ENCODE data around the gene PLCL2. TPM values are rescaled to one million over a fixed set of nuclear protein-coding genes. Genes with fewer than 3 reads are reported as not detected.
A peak's percentile ranks its signal among the peaks of the same experiment; 100 is the strongest.
"Not testable (repeated sequence)": the region's sequence is repeated elsewhere in the genome, so short reads cannot be mapped to it uniquely, and the experiment has no call there.

Gene PLCL2
- total and polyA plus RNA-seq, 7 donors: 4.2 to 32.7 (median 21.9) TPM

- intact Hi-C loops (cut with DNase I): no loop called here
- H3K4me3 ChIP-seq: no peak overlapping the region
- H3K4me1 ChIP-seq: no peaks in the 10 kb centered on the region
- no peaks in the 10 kb centered on the region for H3K36me3 ChIP-seq (ENCODE audit: insufficient read depth in 1 of 2, low read depth in 1 of 2)
- no peak overlapping the region for H3K27ac ChIP-seq
- peaks cover 5% of the 10 kb centered on the region for H3K9me3 ChIP-seq
- DNase-seq (no peak), ATAC-seq (no peak)
- WGBS, 3 donors: 55 to 80% (median 60%) methylated on average over 2 of the region's 2 CpGs
- TF ChIP-seq CTCF (IDR thresholded peaks at IDR 0.05): no peak
- H3K27me3 ChIP-seq (ENCODE audit: insufficient read depth in 3 of 3, low read length in 2 of 3): no peaks in the 10 kb centered on the region
Measured at GRCh38 chr3:17125738-17126442, 241.1 kb downstream of the PLCL2 start.

GRCh38 chr3:17128671-17129070 lies 243.9 kb downstream of the PLCL2 start:
- H3K27ac ChIP-seq; ATAC-seq; H3K4me3 ChIP-seq; intact Hi-C loops (cut with DNase I); H3K4me1 ChIP-seq; H3K27me3 ChIP-seq (ENCODE audit: insufficient read depth in 3 of 3, low read length in 2 of 3); DNase-seq; H3K36me3 ChIP-seq (ENCODE audit: insufficient read depth in 1 of 2, low read depth in 1 of 2); H3K9me3 ChIP-seq: not testable (repeated sequence)
- 92 to 96% (median 92%) methylated on average over 3 of the region's 3 CpGs for WGBS, 3 donors

DNA sequence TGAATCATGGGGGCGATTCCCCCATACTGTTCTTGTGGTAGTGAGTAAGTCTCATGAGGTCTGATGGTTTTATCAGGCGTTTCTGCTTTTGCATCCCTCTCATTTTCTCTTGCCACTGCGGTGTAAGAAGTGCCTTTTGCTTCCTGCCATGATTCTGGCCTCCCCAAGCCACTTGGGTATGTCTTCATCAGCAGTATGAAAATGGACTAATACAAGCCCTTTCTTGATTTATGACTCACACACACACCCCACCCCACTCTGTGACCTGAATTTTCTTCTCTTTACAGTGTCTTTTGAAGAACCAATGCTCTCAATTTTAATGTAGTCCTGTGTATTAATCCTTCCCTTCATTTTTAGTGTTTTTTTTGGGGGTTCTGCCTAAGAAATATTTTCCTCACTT lies 244.8 kb downstream of the PLCL2 start:
- H3K4me1 ChIP-seq: no peaks in the 10 kb centered on the region
- H3K9me3 ChIP-seq: no peaks in the 10 kb centered on the region
- intact Hi-C loops (cut with DNase I): no loop called here
- no peak overlapping the region for H3K27ac ChIP-seq
- no peak for TF ChIP-seq CTCF (IDR thresholded peaks at IDR 0.05)
- H3K36me3 ChIP-seq (ENCODE audit: insufficient read depth in 1 of 2, low read depth in 1 of 2): no peaks in the 10 kb centered on the region
- no peak for DNase-seq
- 79 to 93% (median 90%) methylated on average over 3 of the region's 3 CpGs for WGBS, 3 donors
- no peak overlapping the region for H3K4me3 ChIP-seq
- ATAC-seq: no peak
- no peaks in the 10 kb centered on the region for H3K27me3 ChIP-seq (ENCODE audit: insufficient read depth in 3 of 3, low read length in 2 of 3)

GRCh38 chr3:17130956-17131355 lies 246.2 kb downstream of the PLCL2 start:
- no peaks in the 10 kb centered on the region for H3K36me3 ChIP-seq (ENCODE audit: insufficient read depth in 1 of 2, low read depth in 1 of 2)
- 45 to 82% (median 55%) methylated on average over 3 of the region's 3 CpGs for WGBS, 3 donors
- no peaks in the 10 kb centered on the region for H3K27me3 ChIP-seq (ENCODE audit: insufficient read depth in 3 of 3, low read length in 2 of 3)
- TF ChIP-seq CTCF (IDR thresholded peaks at IDR 0.05): no peak
- no peak overlapping the region for H3K27ac ChIP-seq
- intact Hi-C loops (cut with DNase I): loop anchor here in 1 of 2 donors (10.0 kb wide), 1 partner anchor 86 kb away; no protein-coding TSS in a partner anchor
- no peak overlapping the region for H3K4me3 ChIP-seq
- DNase-seq (no peak), ATAC-seq (no peak)
- H3K9me3 ChIP-seq: no peaks in the 10 kb centered on the region
- H3K4me1 ChIP-seq: no peaks in the 10 kb centered on the region

DNA sequence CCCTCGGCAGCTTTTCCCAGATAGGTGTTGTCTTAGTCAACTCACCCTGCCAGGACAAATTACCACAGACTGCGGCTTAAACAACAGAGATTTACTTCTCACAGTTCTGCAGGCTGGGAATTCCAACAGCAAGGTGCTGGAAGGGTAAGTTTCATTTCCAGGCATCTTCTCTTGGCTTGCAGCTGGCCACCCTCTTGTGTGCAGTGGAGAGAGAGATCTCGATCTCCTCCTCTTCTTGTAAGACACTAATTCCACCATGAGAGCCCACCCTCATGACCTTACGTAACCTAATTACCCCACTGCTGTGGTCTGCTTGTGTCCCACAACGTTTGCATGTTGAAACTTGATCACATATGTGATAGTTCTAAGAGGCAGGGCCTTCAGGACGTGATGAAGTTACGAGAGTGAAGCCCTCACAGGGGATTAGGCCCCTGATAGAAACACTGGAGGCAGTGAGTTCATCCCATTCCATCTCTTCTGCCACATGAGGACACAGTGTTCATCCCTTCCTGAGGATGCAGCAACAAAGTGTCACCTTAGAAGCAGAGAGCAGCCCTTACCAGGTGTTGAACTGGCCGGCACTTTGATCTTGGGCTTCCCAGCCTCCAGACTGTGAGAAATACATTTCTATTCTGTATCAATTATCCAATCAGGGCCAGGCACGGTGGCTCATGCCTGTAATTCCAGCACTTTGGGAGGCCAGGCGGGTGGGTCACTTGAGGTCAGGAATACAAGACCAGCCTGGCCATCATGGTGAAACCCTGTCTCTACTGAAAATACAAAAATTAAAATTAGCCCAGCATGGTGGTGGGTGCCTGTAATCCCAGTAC lies 247.7 kb downstream of the PLCL2 start:
- intact Hi-C loops (cut with DNase I): loop anchor here in 1 of 2 donors (10.0 kb wide), 1 partner anchor 88 kb away; no protein-coding TSS in a partner anchor
- no peak for ATAC-seq

More for the DNA sequence above, 247.7 kb downstream of the PLCL2 start:
- Histone ChIP-seq H3K4me1 (no peaks in the 10 kb centered on the region), H3K4me3 (no peak overlapping the region), H3K27ac (no peak overlapping the region), H3K27me3 (ENCODE audit: insufficient read depth in 3 of 3, low read length in 2 of 3) (no peaks in the 10 kb centered on the region), H3K36me3 (ENCODE audit: insufficient read depth in 1 of 2, low read depth in 1 of 2) (no peaks in the 10 kb centered on the region), H3K9me3 (no peaks in the 10 kb centered on the region)
- TF ChIP-seq CTCF (IDR thresholded peaks at IDR 0.05): no peak
- 68 to 79% (median 76%) methylated on average over 10 of the region's 10 CpGs for WGBS, 3 donors
- DNase-seq: peak in 1 of 2 donors; percentile 24
